Measurements from ENCODE around the gene PIK3AP1. TPM values are rescaled to one million over a fixed set of nuclear protein-coding genes. Genes with fewer than 3 reads are reported as not detected.

The PIK3AP1 gene
- total and polyA plus RNA-seq, 2 experiments from 2014 or later = not detected

- Histone ChIP-seq H3K27ac (no peak overlapping the region), H2AFZ (no peak overlapping the region), H3K4me2 (ENCODE audit: unreplicated experiment) (no peak overlapping the region), H3F3A (ENCODE audit: insufficient read depth) (no peaks in the 10 kb centered on the region), H3K9me3 (ENCODE audit: low read depth) (no peaks in the 10 kb centered on the region), H3K4me3 (no peak overlapping the region), H3K27me3 (replicated peaks; ENCODE audit: insufficient read depth) (peaks cover 12% of the 10 kb centered on the region), H3K9ac (no peak overlapping the region), H4K20me1 (ENCODE audit: insufficient read depth) (no peaks in the 10 kb centered on the region), H3K79me2 (ENCODE audit: insufficient read depth) (no peaks in the 10 kb centered on the region), H3K4me1 (ENCODE audit: insufficient read depth) (no peaks in the 10 kb centered on the region), H3K36me3 (ENCODE audit: low read depth) (no peaks in the 10 kb centered on the region), H3K9me2 (ENCODE audit: insufficient read depth) (no peaks in the 10 kb centered on the region)
- WGBS, 2 experiments (ENCODE audit: low coverage in 1 of 2, low lambda C conversion rate in 2 of 2, missing lambda C conversion rate in 2 of 2) = 39 to 52% methylated on average over 4 of the region's 4 CpGs
- no peak for DNase-seq
- in situ Hi-C loops (cut with MboI) = no loop called here
- TF ChIP-seq EZH2phosphoT487 (IDR thresholded peaks at IDR 0.05; ENCODE audit: insufficient read depth, low read depth) (no peak), EZH2 (IDR thresholded peaks at IDR 0.05; ENCODE audit: insufficient read depth, poor library complexity, severe bottlenecking) (no peak)
Measured at GRCh38 chr10:96639899-96640298, 80.4 kb downstream of the PIK3AP1 start.

- TF ChIP-seq EZH2phosphoT487 (IDR thresholded peaks at IDR 0.05; ENCODE audit: insufficient read depth, low read depth) = no peak
- no peak for TF ChIP-seq EZH2 (IDR thresholded peaks at IDR 0.05; ENCODE audit: insufficient read depth, poor library complexity, severe bottlenecking)
- Histone ChIP-seq H3K36me3 (ENCODE audit: low read depth) (no peaks in the 10 kb centered on the region), H4K20me1 (ENCODE audit: insufficient read depth) (no peaks in the 10 kb centered on the region), H3K4me2 (ENCODE audit: unreplicated experiment) (no peak overlapping the region), H3K9me2 (ENCODE audit: insufficient read depth) (no peaks in the 10 kb centered on the region), H3K79me2 (ENCODE audit: insufficient read depth) (no peaks in the 10 kb centered on the region), H2AFZ (no peak overlapping the region), H3K27ac (no peak overlapping the region), H3F3A (ENCODE audit: insufficient read depth) (no peaks in the 10 kb centered on the region), H3K4me1 (ENCODE audit: insufficient read depth) (no peaks in the 10 kb centered on the region), H3K4me3 (no peak overlapping the region), H3K9me3 (ENCODE audit: low read depth) (no peaks in the 10 kb centered on the region), H3K9ac (no peak overlapping the region), H3K27me3 (replicated peaks; ENCODE audit: insufficient read depth) (peaks cover 16% of the 10 kb centered on the region)
- in situ Hi-C loops (cut with MboI) = no loop called here
- WGBS, 2 experiments (ENCODE audit: low coverage in 1 of 2, low lambda C conversion rate in 2 of 2, missing lambda C conversion rate in 2 of 2) = 72 to 78% methylated on average over 6 of the region's 6 CpGs
- no peak for DNase-seq
Measured at GRCh38 chr10:96638696-96639095, 81.6 kb downstream of the PIK3AP1 start.

- in situ Hi-C loops (cut with MboI) = no loop called here
- no peaks in the 10 kb centered on the region for H3K9me2 ChIP-seq (ENCODE audit: insufficient read depth)
- H4K20me1 ChIP-seq (ENCODE audit: insufficient read depth) = no peaks in the 10 kb centered on the region
- H3K4me1 ChIP-seq (ENCODE audit: insufficient read depth) = no peaks in the 10 kb centered on the region
- H3K27me3 ChIP-seq (replicated peaks; ENCODE audit: insufficient read depth) = peaks cover 22% of the 10 kb centered on the region
- H3K27ac ChIP-seq = no peak overlapping the region
- H3K9me3 ChIP-seq (ENCODE audit: low read depth) = no peaks in the 10 kb centered on the region
- H3K36me3 ChIP-seq (ENCODE audit: low read depth) = no peaks in the 10 kb centered on the region
- H3K79me2 ChIP-seq (ENCODE audit: insufficient read depth) = no peaks in the 10 kb centered on the region
- no peak overlapping the region for H3K4me2 ChIP-seq (ENCODE audit: unreplicated experiment)
- DNase-seq = no peak
- no peak overlapping the region for H3K4me3 ChIP-seq
- H3K9ac ChIP-seq = no peak overlapping the region
- 17 to 24% methylated on average over 3 of the region's 3 CpGs for WGBS, 2 experiments (ENCODE audit: low coverage in 1 of 2, low lambda C conversion rate in 2 of 2, missing lambda C conversion rate in 2 of 2)
- TF ChIP-seq EZH2 (IDR thresholded peaks at IDR 0.05; ENCODE audit: insufficient read depth, poor library complexity, severe bottlenecking) (no peak), EZH2phosphoT487 (IDR thresholded peaks at IDR 0.05; ENCODE audit: insufficient read depth, low read depth) (no peak)
- no peaks in the 10 kb centered on the region for H3F3A ChIP-seq (ENCODE audit: insufficient read depth)
- H2AFZ ChIP-seq = no peak overlapping the region
Measured at GRCh38 chr10:96638120-96638519, 82.2 kb downstream of the PIK3AP1 start.

GRCh38 chr10:96637709-96638108 is 82.6 kb downstream of the PIK3AP1 start:
- in situ Hi-C loops (cut with MboI) = no loop called here
- WGBS, 2 experiments (ENCODE audit: low coverage in 1 of 2, low lambda C conversion rate in 2 of 2, missing lambda C conversion rate in 2 of 2) = 38 to 49% methylated on average over 4 of the region's 4 CpGs
- DNase-seq = no peak
- TF ChIP-seq EZH2phosphoT487 (IDR thresholded peaks at IDR 0.05; ENCODE audit: insufficient read depth, low read depth) (no peak), EZH2 (IDR thresholded peaks at IDR 0.05; ENCODE audit: insufficient read depth, poor library complexity, severe bottlenecking) (no peak)
- Histone ChIP-seq H3K36me3 (ENCODE audit: low read depth) (no peaks in the 10 kb centered on the region), H3F3A (ENCODE audit: insufficient read depth) (no peaks in the 10 kb centered on the region), H3K9me3 (ENCODE audit: low read depth) (no peaks in the 10 kb centered on the region), H3K4me2 (ENCODE audit: unreplicated experiment) (no peak overlapping the region), H3K9me2 (ENCODE audit: insufficient read depth) (no peaks in the 10 kb centered on the region), H4K20me1 (ENCODE audit: insufficient read depth) (no peaks in the 10 kb centered on the region), H3K4me3 (no peak overlapping the region), H2AFZ (no peak overlapping the region), H3K9ac (no peak overlapping the region), H3K4me1 (ENCODE audit: insufficient read depth) (no peaks in the 10 kb centered on the region), H3K27ac (no peak overlapping the region), H3K79me2 (ENCODE audit: insufficient read depth) (no peaks in the 10 kb centered on the region), H3K27me3 (replicated peaks; ENCODE audit: insufficient read depth) (peaks cover 22% of the 10 kb centered on the region)

GRCh38 chr10:96636551-96636950 is 83.8 kb downstream of the PIK3AP1 start:
- Histone ChIP-seq H2AFZ (no peak overlapping the region), H3K9ac (no peak overlapping the region), H3K79me2 (ENCODE audit: insufficient read depth) (no peaks in the 10 kb centered on the region), H3F3A (ENCODE audit: insufficient read depth) (no peaks in the 10 kb centered on the region), H3K9me3 (ENCODE audit: low read depth) (no peaks in the 10 kb centered on the region), H3K27me3 (replicated peaks; ENCODE audit: insufficient read depth) (peaks cover 22% of the 10 kb centered on the region), H3K27ac (no peak overlapping the region), H3K4me1 (ENCODE audit: insufficient read depth) (no peaks in the 10 kb centered on the region), H3K4me3 (no peak overlapping the region), H3K4me2 (ENCODE audit: unreplicated experiment) (no peak overlapping the region), H4K20me1 (ENCODE audit: insufficient read depth) (no peaks in the 10 kb centered on the region), H3K9me2 (ENCODE audit: insufficient read depth) (no peaks in the 10 kb centered on the region), H3K36me3 (ENCODE audit: low read depth) (no peaks in the 10 kb centered on the region)
- TF ChIP-seq EZH2 (IDR thresholded peaks at IDR 0.05; ENCODE audit: insufficient read depth, poor library complexity, severe bottlenecking) = no peak
- TF ChIP-seq EZH2phosphoT487 (IDR thresholded peaks at IDR 0.05; ENCODE audit: insufficient read depth, low read depth) = no peak
- DNase-seq = peak; percentile 13
- in situ Hi-C loops (cut with MboI) = no loop called here
- 50 to 56% methylated on average over 1 of the region's 1 CpG for WGBS, 2 experiments (ENCODE audit: low coverage in 1 of 2, low lambda C conversion rate in 2 of 2, missing lambda C conversion rate in 2 of 2)
